HG03060 (cell line): ENCODE results near the gene SLC35D2.
"Not testable (repeated sequence)": the region's sequence is repeated elsewhere in the genome, so short reads cannot be mapped to it uniquely, and the experiment has no call there.

Source experiments
- ATAC-seq: cut with Tn5 transposase; IDR thresholded peaks from one replicate; pipeline ENCODE4 v1.9.1; 2021; ENCODE audit warnings: low read depth, moderate number of reproducible peaks; ENCODE audit not compliant: unreplicated experiment

The SLC35D2 gene

DNA sequence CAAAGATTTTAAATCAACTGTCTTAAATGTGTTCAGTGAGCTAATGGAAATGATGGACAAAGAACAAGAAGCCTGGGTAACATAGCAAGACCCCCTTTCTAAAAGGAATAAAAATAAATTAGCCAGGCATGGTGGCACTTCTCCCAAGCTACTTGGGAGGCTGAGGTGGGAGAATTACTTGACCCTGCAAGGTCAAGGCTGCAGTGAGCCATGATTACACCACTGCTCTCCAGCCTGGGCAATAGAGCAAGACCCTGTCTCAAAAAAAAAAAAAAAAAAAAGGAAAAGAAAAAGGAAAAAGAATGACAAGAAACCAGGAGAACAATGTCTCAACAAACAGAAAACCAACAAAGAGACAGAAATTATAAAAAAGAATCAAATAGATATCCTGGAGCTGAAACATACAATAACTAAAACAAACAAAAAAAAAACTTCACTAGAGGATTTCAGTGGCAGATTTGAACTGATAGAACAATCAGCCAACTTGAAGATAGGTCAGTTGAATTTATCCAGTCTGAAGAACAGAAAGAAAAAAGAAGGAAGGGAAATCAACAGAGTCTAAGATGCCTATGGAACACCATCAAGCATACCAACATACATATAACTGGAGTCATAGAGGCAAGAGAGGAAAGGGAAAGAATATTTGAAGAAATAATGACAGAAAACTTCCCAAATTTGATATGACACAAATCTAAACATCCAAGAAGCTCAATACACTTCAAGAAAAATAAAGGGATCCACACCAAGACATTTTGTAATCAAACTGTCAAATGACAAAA, 16.8 kb upstream of the SLC35D2 start:
- no peak for ATAC-seq

DNA sequence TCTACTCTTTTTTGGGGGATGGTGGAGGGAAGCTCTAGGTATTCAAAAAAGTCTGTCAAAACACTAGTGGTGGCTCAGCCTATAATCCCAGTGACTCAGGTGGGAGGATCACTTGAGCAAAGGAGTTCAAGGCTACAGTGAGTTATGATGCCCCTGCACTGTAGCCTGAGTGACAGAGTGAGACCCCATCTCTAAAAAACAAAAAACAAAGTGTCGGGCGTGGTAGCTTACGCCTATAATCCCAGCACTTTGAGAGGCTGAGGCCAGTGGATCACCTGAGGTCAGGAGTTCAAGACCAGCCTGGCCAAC, 15.8 kb upstream of the SLC35D2 start:
- no peak for ATAC-seq

DNA sequence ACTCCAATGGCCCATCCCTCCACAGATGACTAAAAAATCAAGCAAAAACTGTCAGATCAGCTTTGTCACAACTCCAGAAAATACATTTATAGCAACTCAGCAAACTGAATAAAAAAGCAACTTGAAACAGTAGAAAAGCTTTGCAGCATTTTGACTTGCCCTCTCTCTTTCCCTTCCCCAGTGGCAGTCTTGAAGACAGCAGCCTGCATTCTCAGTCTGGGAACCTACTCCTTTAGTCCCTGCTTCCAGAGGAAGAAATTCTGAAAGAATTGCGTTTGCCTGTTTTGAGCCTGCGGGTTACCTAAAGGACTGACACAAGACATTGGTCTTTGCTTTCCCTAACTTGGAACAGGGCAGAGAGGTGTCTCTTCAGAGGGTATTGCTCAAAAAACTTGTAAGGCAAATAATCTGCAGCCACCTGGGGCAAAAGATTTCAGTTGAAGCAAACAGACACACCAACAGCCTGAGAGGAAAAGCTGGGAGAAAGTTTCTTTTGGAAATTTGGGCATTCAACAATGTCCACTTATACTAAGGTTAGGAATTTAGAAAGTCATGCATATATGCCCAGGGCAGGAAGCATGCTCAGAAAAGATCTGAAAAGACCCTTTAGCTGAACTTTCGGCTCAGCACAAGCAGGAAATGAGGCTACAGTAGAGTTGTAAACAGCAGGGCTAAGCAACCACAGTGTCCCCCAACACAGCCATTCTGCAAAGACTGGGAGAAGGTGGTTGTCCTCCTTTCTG, 15.2 kb upstream of the SLC35D2 start:
- ATAC-seq = no peak

DNA sequence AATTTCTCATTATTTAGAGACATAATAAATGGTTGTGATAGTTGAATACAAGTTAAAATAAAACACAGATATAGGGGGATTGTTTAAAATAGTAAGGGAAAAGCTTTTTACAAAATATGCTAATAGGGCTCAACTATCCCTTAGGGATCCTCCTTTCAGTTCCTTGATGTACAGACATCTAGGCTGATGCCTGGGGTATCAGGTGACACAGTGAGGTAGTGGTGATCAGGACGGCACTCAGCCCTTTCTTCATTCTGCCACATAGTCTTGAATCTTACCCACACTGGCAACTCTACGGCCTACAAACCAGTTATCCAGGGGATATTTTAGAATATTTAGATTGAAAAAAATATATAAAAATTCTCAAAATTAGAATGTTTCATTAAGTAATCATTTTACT, 12.5 kb upstream of the SLC35D2 start:
- ATAC-seq = no peak

DNA sequence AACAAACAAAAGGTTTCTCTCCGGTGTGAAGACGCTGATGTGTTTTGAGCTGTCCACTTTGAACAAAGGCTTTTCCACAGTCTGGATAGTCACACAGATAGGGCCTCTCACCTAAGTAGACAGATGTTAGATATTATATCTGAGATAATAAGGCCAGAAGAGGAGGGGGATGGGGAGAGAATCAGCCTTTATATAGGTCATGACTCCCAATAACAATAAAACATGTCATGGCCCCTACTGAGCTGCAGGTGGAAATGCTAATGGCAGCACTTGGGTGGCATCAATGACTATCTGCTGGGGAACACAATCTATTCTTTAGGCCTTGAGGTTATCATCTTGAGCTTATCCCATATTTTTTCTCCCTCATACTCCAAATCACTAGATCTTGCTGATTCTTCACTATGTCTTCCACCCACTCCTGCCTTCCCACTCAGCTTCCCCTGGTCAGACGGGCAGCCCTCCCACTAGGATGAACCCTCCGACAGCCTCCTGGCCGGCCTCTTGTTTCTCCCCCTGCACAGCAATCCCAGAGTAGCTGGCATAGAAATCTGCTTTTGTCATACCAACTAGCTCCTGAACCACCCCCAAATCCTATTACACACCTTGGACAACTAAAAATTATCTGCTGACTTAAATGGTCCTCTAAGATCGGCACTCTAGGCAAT, 11.5 kb upstream of the SLC35D2 start:
- no peak for ATAC-seq

DNA sequence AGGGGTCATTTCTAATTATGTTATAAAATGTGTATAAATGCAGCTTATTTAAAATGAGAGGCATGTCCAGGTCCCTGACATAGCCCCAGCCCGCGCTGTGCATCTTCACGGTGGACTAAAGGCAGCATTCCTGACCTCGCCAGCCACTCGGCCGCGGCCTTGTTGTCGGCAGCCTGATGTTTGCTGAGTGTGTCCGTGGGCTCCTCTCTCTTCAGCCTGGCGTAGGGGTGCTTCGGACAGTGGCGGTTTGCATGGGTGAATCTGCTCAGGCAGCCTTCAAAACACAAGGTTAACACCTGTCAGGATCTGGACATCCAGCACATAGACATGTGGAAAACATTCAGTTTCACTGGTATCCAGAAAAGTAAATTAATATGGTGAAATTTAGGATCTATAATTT, 8.8 kb upstream of the SLC35D2 start:
- ATAC-seq = no peak

DNA sequence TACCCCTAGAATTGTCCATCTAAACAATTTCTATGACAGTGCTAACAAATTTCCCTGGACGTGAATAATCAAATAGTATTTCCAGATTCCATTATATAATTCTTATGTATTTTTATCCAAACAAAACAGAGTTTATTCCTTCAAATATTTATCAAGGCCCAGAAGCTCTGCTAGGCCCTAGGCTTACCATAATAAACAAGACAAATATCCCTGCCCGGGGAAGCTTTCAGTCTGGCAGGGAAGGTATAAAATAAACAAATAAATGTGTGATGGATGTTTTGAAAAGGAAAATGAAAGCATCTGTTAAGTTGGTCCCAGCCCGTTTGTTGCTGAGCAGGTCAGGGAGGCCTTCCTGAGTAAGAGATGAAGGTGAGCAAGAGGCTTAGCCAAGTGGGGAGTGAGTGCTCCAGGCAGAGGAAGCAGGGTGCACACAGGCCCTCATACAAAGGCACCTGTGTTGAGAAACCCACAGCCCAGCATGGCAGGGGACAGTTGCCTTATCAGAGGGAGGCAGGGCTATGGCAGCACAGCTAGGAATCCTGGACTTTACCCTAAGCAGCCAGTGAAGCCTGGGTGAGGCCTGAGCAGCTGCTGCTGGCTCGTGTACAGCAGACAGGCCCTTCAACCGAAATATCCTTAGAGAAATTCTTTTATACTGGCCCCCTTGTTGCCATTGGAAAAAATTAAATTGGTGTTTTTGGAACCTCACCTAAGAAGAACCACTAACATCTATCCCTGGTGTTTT, 7.7 kb upstream of the SLC35D2 start:
- no peak for ATAC-seq

DNA sequence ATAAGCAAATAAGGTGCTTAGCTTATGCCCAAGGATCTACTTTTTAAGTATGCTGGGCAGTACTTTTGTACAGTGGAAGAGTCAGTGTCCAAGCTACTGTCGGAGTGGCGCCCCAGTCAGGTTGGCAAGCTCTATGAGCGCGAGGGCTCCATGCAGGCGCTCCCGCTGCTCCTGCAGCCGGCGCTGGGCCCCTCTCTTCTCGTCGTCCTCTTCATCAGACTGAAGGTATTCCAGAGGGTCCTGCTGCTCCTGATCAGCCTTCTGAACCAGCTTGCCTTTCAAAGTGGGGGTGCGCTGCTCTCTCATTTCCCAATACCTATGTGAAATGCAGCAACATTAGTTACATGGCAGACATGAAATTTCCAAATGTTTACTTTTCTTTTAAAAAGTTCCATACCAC, 4.6 kb upstream of the SLC35D2 start:
- no peak for ATAC-seq

DNA sequence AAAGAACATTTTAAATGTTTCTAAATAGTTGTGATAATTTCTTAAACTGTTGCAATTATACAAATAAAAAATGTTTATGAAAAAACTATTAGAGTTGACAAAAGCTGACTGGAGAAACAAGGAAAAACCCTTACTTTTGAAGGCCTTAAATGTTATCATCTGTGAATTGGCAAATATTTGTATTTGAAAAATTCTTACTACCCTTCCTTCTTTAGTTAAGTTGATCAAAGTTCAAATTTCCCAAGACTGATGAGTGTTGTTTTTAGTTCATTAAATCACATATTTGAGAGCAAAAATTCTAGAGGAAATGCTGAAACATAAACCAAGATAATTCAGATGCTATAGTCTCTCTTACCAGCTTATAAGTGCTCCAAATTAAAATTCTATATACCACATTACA, 2.6 kb upstream of the SLC35D2 start:
- ATAC-seq = no peak

DNA sequence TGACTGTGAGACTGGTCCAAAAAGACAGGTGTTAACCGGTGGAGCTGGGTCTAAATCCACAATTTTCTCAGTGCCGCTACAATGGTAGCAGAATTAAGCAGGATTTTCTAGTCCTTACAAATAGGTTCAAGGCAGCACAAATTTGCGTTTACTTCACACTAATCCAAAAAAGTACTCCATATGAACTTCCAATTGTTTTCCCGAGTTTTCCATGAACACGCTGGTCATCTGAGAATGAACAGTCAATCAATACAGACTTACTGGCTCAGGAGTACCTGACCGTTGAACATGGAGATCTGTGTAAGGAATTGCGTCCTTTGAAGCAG, 709 bp downstream of the SLC35D2 start:
- no peak for ATAC-seq

DNA sequence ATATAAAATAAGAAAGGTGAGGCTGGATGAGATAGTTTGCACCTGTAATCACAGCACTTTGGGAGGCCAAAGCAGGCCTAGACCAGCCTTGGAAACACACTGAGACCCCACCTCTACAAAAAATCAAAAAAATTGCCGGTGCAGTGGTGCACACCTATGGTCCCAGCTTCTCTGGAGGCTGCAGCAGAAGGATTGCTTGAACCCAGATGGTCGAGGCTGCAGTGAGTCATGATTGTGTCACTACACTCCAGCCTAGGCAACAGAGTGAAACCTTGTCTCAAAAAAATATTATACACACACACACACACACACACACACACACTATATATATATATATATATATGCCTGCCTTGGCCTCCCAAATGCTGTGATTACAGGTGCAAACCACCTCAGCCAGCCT, 1.3 kb downstream of the SLC35D2 start:
- ATAC-seq = no peak

DNA sequence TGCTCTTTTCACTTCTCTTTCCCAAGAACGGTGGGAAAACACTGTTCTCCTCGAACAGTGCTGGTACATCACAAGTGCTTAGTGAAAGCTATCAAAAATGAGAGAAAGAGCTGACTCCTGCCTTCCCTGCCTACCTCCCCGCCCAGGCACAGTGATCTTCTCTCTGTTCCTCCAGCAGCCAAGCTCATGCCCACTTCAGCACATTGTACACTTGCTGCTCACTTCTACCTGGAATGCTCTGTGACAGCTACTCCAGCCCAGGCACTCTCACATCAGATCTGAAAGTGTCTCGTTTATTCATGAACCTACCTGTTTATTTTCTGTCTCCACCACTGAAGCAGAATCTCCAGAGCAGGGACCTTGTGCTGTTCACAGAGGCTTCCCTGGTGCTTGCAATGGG, 1.8 kb downstream of the SLC35D2 start:
- ATAC-seq = no peak

DNA sequence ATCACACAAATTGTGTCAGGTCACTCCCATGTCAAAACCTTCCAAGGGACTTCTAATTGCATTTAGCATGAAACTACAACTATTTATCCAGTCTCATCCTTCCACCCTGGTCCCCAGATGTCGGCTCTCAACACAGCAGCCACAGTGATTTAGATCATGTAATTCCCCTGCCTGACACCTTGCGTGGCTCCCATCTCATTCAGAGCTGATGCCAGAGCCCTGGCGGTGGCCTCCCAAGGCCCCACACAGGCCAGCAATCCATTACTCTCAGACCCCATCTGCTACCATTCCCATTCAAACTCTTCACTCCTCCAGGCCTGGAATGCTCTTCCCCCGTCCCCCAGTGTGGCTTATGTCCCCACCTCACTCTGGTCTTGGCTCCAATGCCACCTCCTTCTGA, 2.4 kb downstream of the SLC35D2 start:
- ATAC-seq = no peak

DNA sequence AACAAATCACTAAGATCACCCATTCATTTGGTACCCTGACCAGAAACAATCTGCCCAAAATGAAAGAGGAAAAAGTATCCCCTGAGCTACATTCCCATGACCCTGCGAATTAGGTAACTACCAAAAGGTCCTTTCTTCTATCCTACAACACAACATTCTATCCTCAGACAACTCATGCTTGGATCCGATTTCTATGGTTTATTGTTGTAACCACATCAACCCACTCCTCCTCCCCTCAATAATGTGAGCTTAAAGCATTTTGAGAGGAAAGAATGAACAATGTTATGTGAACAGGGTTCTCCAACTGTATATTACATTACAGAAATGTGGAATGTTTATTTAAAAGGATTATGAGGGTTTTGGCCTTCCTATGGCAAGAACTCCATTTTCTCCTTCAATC, 4.0 kb downstream of the SLC35D2 start:
- no peak for ATAC-seq

DNA sequence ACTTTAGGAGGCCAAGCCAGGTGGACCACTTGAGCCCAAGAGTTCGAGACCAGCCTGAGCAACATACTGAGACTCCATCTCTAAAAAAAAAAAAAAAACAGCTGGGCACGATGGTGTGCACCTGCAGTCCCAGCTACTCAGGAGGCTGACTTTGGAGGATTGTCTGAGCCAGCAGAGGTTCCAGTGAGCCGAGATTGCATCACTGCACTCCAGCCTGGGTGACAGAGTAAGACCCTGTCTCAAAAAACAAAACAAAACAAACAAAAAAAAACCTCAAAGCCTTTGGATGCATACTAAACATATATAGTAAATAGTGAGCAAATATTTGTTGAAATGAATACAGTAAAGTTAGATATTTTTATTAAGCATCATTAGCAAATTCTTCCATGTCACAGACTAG, 5.3 kb downstream of the SLC35D2 start:
- ATAC-seq = no peak

DNA sequence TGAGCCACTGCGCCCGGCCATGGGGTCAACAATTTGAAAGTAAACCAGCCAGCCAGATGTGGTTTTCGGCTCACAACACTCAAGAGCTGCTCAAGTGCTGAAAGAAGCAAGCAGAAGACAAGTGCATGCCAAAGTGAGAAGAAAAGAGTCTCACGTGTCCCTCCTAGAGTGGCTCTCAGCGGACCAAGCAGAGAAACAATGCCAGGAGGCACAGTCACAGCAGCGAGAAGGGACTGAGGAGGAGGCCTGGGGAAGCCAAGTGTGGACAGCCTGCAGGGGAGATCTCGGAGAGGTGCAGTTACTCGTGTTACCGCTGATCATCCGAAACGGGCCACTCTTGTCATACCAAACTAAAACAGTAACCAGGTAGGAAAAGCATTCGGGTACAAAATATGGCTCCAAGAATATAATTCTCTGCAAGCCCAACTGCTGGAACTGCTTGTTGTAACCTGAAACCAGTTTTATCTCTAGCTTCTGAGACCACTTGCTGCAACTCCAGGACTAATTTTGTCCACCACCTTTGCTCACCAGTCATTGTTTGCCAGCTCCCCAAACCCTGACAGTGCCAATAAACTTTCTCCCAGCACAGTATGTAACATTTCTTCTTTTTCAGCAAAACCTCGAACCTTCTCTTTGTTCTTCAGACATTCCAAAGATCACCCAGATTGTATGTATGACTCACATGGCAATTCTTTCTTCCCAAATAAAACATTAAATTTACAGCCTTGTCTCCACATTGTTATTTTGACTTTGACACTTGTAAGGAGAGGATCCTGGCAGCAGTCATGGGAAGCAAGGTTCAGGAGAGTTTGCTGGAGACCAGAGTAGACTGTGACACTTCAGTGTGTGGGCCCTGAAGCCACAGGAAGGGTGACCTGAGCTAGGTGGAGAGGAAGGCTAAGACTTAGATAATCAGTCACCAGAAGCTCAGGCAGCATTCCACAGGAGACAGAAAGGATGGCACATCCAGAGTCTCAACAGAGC, 6.3 kb downstream of the SLC35D2 start:
- ATAC-seq = no peak

DNA sequence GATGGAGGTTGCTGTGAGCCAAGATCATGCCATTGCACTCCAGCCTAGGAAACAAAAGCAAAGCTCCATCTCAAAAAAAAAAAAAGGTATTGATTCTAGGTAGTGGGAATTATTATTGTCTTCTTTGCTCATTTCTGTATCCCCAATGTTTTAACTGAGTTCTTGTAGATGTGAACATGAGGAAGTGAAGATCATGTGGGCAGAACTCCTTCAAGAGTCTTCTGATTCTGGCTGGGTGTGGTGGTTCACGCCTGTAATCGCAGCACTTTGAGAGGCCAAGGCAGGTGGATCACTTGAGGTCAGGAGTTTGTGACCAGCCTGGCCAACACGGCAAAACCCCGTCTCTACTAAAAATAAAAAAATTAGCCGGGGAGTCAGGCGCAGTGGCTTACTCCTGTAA, 8.0 kb downstream of the SLC35D2 start:
- ATAC-seq = not testable (repeated sequence)

DNA sequence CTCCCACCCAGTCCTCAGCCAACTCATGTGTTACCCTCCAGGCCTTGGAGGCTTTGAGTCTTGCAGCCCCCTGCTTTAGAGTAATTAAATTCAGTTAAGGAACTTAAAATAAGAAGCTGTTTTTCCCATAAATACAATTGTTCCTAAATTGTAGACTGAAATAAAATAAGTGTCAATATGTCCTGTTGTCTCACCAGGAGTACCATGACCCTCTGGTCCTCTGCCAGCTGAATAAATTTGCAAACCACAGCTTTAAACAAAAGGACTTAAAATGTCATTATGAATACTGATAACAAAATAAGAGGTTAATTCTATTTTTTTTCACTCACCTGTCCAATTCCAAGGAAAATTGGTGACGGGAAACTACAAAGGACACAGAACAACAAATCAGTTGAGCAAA, 15.6 kb downstream of the SLC35D2 start:
- ATAC-seq = no peak

DNA sequence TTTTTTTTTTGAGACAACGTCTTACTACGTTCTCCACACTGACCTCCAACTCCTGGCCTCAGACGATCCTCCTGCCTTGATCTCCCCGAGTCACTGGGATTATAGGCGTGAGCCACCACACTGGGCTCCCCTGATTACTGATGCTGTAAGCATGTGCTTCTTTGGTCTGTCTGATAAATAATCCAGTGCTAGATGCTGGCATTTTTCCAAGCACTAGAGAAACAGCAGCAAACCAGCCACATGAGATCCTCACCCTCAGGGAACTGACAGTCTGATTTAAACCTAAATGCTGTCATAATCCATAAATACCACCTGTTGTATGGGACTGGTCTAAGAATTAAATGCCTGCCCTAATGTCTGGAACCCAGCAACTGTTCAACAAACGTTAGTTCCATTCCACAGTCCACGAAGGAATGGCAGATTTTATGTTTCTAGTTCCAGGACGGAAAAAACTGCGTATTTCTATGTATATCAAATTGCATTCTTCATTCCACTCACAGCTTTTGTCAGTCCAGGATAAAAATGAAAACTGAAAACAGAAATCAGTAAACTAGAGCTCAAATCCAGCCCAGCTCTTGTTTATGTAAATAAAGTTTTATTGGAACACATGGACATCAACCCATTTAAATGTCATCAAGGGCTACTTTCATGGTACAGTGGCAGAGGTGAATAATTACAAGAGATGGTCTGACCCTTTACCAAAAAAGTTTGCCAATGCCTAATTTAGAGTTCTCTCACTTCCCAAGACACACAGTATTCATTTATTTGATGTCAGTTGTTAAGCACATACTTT, 20.1 kb downstream of the SLC35D2 start:
- no peak for ATAC-seq
